SJCRH30 (cell line): ENCODE results near the gene LY6G6F. TPM values are rescaled to one million over a fixed set of nuclear protein-coding genes. Genes with fewer than 3 reads are reported as not detected.

Experiments used
- DNase-seq, 2 experiments: peaks; one replicate each; pipeline ENCODE4 v3.0.0-alpha.2; 2015 to 2020
- H3K27ac ChIP-seq: fragments of 250-450 bp; sonication (Bioruptor Pico); 2 replicates; pipeline ENCODE4 v1.5.1; 2020; ENCODE audit warnings: mild to moderate bottlenecking, moderate library complexity
- H3K27me3 ChIP-seq: fragments of 250-450 bp; sonication (Bioruptor Pico); 2 replicates; pipeline ENCODE4 v1.5.1; 2020; ENCODE audit warnings: mild to moderate bottlenecking, moderate library complexity
- H3K36me3 ChIP-seq: fragments of 250-450 bp; sonication (Bioruptor Pico); 2 replicates; pipeline ENCODE4 v1.5.1; 2020; ENCODE audit warnings: mild to moderate bottlenecking, moderate library complexity
- H3K4me1 ChIP-seq: fragments of 250-450 bp; sonication (Bioruptor Pico); 2 replicates; pipeline ENCODE4 v1.5.1; 2020; ENCODE audit warnings: mild to moderate bottlenecking, moderate library complexity
- H3K4me3 ChIP-seq: fragments of 250-450 bp; sonication (Bioruptor Pico); 2 replicates; pipeline ENCODE4 v1.5.1; 2020; ENCODE audit warnings: mild to moderate bottlenecking, moderate library complexity
- H3K9me3 ChIP-seq: fragments of 250-450 bp; sonication (Bioruptor Pico); replicated peaks from 2 replicates; pipeline ENCODE4 v1.5.1; 2020; ENCODE audit warnings: mild to moderate bottlenecking, moderate library complexity
- total RNA-seq: library from RNA; depleted of rRNA; stranded (reverse); fragments of >200 nt; shearing (Covaris generic); gene quantifications from 2 replicates; pipeline ENCODE4 v1.2.3, GENCODE V29; 2014

The LY6G6F gene
- total RNA-seq, 1 experiment from 2014 or later = not detected

DNA sequence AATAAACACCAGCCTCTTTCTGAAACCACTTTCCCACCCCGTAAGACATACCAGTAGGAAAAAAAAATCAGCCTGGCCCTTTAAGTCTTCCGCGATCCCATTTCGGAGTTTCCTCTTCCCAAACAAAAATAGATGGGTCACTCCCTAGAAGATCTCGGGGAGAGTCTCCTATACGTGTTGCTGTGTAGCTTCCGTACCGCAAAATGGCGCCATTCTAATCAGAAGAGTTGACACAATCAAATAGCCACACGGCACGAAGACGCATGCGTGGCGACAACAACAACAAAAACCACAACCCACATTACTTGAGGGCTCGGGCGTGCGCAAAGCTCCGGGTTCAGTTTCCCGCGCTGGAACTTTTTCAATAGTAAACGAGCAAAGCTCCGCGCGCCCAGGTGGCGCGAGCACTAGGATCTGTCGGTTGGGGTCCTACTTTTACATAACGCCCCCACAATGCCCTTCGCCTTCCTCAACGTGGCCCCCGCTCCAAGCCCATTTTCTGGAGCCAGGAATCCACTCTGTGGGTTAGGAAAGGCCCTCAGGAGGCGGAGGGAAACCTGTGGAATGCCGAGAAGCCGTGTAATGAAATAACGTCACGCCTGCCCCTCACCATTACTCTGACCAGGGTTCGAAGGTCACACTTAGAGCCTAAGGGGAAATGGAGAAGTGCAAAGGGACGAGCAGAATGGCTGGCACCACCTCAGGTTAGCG lies 41.7 kb upstream of the LY6G6F start, which contains the start of gene GPANK1:
GPANK1 (minus strand) TSS at position 208 of the 711 bp plus-strand sequence. CDS start 519 bp downstream, outside the sequence.
- peaks cover 38% of the 10 kb centered on the region for H3K36me3 ChIP-seq
- peaks cover 5% of the 10 kb centered on the region for H3K4me1 ChIP-seq
- peak within 1 kb of the TSS; percentile 96 for H3K27ac ChIP-seq
- H3K27me3 ChIP-seq = no peaks in the 10 kb centered on the region
- peak; percentile 87 to 93 for DNase-seq
- no peaks in the 10 kb centered on the region for H3K9me3 ChIP-seq
- H3K4me3 ChIP-seq = peak within 1 kb of the TSS; percentile 86

DNA sequence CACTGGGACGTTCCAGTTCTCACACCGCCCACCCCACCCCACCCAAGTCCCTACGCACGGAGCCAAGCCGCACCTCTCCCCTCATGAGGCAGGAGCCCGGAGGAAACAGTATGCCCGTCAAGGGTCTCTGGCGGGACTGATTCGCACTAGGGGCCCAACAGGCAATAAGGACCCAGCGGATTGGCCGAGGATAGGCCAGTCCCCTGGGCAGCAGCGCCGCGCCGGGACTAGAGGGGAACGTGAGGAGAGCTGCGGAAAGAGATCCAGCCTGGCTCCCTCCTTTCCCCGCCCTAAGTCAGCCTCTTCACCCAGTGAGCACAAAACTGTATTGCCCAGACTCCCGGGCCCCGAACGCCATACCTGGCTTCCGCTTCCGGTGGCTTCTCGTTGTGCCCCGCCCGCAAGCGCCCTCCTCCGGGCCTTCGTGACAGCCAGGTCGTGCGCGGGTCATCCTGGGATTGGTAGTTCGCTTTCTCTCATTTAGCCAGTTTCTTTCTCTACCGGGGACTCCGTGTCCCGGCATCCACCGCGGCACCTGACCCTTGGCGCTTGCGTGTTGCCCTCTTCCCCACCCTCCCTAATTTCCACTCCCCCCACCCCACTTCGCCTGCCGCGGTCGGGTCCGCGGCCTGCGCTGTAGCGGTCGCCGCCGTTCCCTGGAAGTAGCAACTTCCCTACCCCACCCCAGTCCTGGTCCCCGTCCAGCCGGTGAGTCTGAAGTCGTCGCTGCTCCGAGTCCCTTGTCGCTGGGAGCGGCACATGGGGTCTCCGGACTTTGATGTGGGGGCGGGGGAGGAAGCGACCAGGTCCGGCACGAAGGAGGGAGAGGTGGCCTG lies 40.9 kb upstream of the LY6G6F start, which contains the start of gene CSNK2B:
CSNK2B (plus strand) TSS at position 580 of the 836 bp plus-strand sequence. CDS start 752 bp downstream, outside the sequence.
- no peaks in the 10 kb centered on the region for H3K9me3 ChIP-seq
- H3K4me3 ChIP-seq = peak within 1 kb of the TSS; percentile 86
- H3K27me3 ChIP-seq = no peaks in the 10 kb centered on the region
- peak; percentile 97 for DNase-seq
- peaks cover 5% of the 10 kb centered on the region for H3K4me1 ChIP-seq
- peak within 1 kb of the TSS; percentile 96 for H3K27ac ChIP-seq
- peaks cover 43% of the 10 kb centered on the region for H3K36me3 ChIP-seq

DNA sequence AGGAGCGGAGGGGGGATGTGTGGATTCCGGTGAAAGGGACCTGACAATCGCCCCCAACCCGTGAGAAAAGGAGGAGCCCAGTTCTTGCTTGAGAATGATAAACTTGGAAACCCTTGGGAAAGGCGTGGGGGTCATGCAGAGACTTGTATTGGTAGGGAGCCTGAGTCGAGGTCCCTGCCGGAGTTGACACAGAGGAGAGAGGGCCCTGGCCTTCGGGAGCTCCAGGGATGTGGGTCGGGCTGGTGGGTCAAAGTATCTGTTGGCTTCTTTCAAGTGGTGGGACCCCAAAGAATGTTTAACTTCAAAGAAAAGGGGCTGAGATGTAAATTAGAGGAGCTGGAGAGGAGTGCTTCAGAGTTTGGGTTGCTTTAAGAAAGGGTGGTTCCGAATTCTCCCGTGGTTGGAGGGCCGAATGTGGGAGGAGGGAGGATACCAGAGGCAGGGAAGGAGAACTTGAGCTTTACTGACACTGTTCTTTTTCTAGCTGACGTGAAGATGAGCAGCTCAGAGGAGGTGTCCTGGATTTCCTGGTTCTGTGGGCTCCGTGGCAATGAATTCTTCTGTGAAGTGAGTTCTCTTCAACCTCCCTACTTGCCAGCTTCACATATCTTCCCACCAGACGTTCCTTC lies 40.2 kb upstream of the LY6G6F start:
- no peak for DNase-seq
- no peaks in the 10 kb centered on the region for H3K27me3 ChIP-seq
- peaks cover 5% of the 10 kb centered on the region for H3K4me1 ChIP-seq
- peaks cover 48% of the 10 kb centered on the region for H3K36me3 ChIP-seq
- H3K4me3 ChIP-seq = peak overlapping the region; percentile 86
- H3K9me3 ChIP-seq = no peaks in the 10 kb centered on the region
- peak overlapping the region; percentile 96 for H3K27ac ChIP-seq

DNA sequence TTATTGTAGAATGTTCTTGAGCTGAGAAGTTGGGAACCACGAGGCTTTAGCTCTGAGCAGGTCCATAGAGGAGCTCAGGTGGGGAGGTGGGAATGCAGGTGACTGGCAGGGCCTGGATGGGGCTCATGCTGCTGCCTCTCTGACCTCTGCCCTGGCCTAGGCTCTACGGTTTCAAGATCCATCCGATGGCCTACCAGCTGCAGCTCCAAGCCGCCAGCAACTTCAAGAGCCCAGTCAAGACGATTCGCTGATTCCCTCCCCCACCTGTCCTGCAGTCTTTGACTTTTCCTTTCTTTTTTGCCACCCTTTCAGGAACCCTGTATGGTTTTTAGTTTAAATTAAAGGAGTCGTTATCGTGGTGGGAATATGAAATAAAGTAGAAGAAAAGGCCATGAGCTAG lies 37.0 kb upstream of the LY6G6F start, which contains the start of gene LY6G5B:
LY6G5B (plus strand) TSS at position 301 of the 400 bp plus-strand sequence. CDS start 975 bp downstream, outside the sequence.
- Histone ChIP-seq H3K4me1 (no peaks in the 10 kb centered on the region), H3K27ac (no peak within 1 kb of the TSS), H3K4me3 (no peak within 1 kb of the TSS), H3K36me3 (peaks cover 46% of the 10 kb centered on the region), H3K27me3 (no peaks in the 10 kb centered on the region), H3K9me3 (no peaks in the 10 kb centered on the region)
- DNase-seq = no peak

DNA sequence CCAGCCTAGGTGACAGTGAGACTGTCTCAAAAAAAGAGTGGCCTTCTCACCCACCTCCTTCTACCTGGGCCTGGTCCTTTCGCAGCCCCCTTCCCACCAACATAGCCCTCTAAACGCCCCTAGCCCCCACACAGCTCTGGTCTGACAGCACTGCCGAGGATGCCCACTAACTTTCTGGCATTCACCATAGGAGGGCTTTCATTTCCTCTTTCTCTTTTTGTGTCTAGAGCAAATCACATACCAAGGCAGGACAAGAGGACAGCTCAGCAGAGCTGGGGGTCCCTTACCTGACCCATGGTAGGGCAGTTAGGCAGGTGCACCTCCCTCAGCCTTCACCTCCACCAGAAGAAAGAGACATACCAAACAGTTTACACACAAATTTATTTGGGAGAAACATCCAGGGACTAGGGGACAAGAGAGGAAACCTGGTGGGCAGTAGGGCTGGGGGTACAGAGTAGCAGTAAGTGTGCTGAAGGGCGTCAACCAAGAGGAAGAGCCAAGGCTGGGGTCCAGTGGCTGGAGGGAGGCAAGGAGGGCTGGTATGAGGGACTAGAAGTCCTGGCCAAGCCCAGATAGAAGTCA lies 30.3 kb upstream of the LY6G6F start:
- no peak overlapping the region for H3K4me3 ChIP-seq
- H3K4me1 ChIP-seq = no peaks in the 10 kb centered on the region
- no peaks in the 10 kb centered on the region for H3K27me3 ChIP-seq
- no peak overlapping the region for H3K27ac ChIP-seq
- no peaks in the 10 kb centered on the region for H3K9me3 ChIP-seq
- H3K36me3 ChIP-seq = peaks cover 6% of the 10 kb centered on the region; the same call in 1 of the 2 replicates
- no peak for DNase-seq

DNA sequence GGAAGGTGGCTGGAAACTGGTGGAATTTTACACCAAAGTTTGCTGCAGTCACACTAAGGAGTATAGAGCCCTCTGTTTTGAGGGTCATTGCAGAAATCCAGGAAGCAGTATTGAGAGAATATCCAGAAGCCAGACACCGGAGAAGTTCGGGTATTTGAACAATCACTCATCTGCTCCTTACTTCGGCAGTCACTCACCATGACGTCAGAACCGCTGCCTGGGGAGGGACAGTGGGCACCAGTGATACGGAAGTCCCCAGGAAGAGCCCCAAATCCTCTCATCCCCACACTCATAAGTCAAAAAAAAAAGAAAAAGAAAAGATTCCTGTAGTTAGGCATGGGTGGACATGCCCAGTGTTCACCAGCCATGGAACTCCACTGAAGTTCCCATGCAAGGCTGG lies 29.8 kb upstream of the LY6G6F start:
- peaks cover 5% of the 10 kb centered on the region; the same call in 1 of the 2 replicates for H3K36me3 ChIP-seq
- no peak overlapping the region for H3K4me3 ChIP-seq
- no peak overlapping the region for H3K27ac ChIP-seq

DNA sequence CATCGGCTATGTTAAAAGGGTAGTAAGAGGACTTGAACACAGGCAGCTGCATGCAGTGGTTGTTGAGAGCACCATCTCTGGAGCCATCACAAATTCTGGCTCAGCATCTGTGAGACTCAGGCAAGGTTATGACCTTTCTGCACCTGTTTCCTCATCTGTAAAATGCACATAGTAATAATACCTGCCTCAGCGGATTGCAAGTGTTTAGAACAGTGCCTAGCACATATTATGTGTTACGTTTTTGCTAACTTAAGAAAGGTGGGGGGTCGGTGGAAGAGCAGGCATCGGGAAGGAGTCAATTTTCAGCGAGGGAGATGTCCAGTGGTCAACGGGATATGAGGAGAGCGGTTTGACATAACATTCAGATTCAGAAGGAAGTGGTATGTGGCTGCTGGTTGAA lies 28.7 kb upstream of the LY6G6F start:
- no peak overlapping the region for H3K27ac ChIP-seq
- DNase-seq = no peak
- H3K9me3 ChIP-seq = no peaks in the 10 kb centered on the region

More for the DNA sequence above, 29.8 kb upstream of the LY6G6F start:
- no peaks in the 10 kb centered on the region for H3K4me1 ChIP-seq
- no peak for DNase-seq
- H3K9me3 ChIP-seq = no peaks in the 10 kb centered on the region
- H3K27me3 ChIP-seq = no peaks in the 10 kb centered on the region

DNA sequence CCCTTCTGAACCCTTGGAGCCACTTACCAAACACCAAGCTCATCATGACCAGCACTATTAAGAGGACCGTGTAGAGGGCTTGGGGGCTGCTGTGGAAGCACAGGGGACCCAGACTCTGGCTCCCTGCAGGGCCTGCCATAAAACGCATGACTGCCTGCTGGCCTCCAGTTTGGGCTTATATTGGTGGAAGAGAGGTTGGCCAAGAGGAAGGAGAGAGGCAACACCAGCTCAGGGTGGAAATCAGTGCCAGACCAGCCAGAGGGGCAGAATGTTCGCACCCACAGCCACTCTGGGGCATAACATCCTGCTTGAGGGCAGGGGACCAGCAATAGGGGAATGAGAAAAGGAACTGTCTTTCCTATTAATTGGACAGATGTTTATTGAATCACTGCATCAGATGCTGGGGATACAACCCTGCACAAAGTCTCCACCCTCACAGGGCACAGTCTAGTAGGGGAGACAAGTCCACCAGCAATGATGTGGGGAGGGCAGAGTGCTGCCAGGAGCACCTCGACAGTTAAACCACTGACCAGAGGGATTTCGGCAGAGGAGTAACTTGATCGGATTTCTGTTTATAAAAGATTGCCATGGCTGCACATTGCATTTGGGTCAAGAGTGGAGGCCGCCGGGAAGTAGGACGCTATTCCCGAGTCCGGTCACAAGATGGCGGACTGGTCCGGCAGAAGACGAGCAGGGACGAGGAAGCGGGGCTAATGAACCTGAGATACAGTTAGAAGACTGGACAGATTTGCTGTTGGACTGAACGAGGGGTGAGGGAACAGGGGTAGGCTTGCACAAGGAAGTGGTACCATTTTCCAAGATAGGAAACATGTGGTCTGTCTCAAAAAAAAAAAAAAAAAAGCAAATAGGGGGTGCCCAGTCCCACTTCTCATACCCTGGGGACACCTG lies 26.2 kb upstream of the LY6G6F start, which contains the start of gene LY6G5C:
LY6G5C (minus strand) TSS at position 842 of the 909 bp plus-strand sequence; CDS start at position 148, 694 bp downstream.
- no peak within 1 kb of the TSS for H3K27ac ChIP-seq
- no peak within 1 kb of the TSS for H3K4me3 ChIP-seq
- H3K9me3 ChIP-seq = no peaks in the 10 kb centered on the region
- H3K27me3 ChIP-seq = no peaks in the 10 kb centered on the region
- DNase-seq = peak; percentile 78 to 83
- H3K4me1 ChIP-seq = peaks cover 8% of the 10 kb centered on the region; the same call in 1 of the 2 replicates
- no peaks in the 10 kb centered on the region for H3K36me3 ChIP-seq

More for the DNA sequence above, 28.7 kb upstream of the LY6G6F start:
- no peaks in the 10 kb centered on the region for H3K4me1 ChIP-seq
- H3K27me3 ChIP-seq = no peaks in the 10 kb centered on the region
- H3K4me3 ChIP-seq = no peak overlapping the region
- H3K36me3 ChIP-seq = no peaks in the 10 kb centered on the region; the same call in 1 of the 2 replicates

DNA sequence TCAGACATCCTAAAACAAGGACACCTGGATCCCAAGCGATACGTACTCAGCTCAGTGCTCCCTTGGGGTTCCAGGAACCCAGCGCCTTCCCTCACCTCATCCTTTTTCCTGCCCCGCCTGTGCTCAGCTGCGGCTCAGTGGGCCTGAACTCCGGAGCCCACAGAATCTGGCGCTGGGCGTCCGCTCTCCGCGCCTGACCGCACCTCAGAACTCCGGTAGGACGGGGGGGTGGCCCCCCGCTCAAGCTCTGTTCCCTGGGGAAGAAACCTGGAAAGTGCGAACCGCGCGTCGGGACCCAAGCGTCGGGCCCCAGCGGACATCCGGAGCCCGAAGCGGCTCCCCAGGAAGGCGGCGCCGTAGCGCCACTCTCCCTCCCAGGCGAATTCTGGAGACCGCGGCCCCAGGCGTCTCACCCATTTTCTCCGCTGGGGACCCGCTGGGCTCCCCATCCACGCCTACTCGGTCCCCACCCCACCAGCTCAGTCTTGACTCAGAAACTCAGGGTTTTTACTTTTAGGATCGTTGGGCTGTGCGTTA lies 25.5 kb upstream of the LY6G6F start:
- H3K36me3 ChIP-seq = no peaks in the 10 kb centered on the region
- H3K4me1 ChIP-seq = peaks cover 8% of the 10 kb centered on the region; the same call in 1 of the 2 replicates
- no peak overlapping the region for H3K27ac ChIP-seq
- DNase-seq = no peak
- H3K4me3 ChIP-seq = no peak overlapping the region
- H3K9me3 ChIP-seq = no peaks in the 10 kb centered on the region
- no peaks in the 10 kb centered on the region for H3K27me3 ChIP-seq

DNA sequence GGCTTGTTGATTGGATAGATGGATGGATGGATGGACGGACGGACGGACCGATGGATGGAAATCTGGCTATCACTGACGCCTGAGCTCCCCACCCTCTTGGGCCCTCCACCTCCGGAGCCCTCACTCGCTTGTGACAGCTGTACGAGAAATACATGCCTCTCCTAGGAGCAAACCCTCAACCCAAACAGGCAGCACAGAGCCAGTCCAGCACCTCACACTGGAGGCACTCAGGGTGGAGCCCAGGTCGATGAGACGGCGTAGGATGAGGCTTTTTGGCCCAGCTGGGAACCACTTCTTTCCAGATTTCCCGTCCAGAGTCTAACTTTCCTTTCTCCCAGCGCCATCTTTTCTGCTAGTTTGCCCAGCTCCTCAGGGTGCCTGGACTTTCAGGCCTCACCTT lies 23.1 kb upstream of the LY6G6F start:
- no peak overlapping the region for H3K27ac ChIP-seq
- H3K27me3 ChIP-seq = no peaks in the 10 kb centered on the region
- H3K4me1 ChIP-seq = peaks cover 17% of the 10 kb centered on the region
- DNase-seq = no peak
- no peaks in the 10 kb centered on the region for H3K9me3 ChIP-seq
- H3K36me3 ChIP-seq = peaks cover 5% of the 10 kb centered on the region; the same call in 1 of the 2 replicates
- no peak overlapping the region for H3K4me3 ChIP-seq

DNA sequence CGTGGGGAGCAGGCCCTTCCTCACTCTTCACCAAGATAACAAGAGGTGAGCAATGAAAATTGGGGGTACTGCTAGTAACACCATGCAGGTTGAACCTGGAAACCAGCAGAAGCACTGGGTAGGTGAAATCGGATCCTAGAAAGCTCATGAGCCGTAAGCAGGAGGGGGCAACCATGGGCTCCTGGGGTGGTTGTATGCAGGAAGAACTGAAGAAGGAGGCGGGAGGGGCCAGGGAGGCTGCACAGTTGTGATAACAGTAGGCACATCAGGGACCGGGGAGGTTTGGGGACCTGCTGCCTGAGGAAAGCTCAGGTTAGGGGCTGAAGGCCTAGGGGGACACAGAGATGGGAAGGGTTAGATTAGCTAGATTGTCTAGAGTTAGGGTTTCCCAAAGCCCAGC lies 20.2 kb upstream of the LY6G6F start:
- Histone ChIP-seq H3K36me3 (peaks cover 5% of the 10 kb centered on the region), H3K27me3 (no peaks in the 10 kb centered on the region), H3K4me1 (peaks cover 17% of the 10 kb centered on the region), H3K4me3 (no peak overlapping the region), H3K27ac (no peak overlapping the region), H3K9me3 (no peaks in the 10 kb centered on the region)
- DNase-seq = no peak

DNA sequence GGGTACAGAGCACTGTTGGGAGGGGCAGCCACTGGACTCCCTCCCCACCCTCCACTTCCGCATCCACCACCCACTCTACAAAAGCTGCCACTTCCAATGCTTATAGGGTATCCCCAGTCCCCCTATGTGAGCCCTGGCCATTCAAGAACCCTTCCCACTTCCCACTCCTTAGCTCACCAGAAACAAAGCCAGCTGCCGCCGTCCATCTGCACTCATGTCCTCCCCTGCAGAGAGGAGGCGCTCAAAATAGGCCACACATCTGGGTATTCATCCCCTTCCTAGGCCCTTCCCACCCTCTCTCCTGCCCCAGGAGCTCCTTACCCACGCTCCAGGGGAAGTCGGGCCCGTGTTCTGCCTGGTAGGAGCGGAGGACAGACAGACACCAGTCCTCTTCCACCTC lies 19.3 kb upstream of the LY6G6F start:
- peak; percentile 84 to 87 for DNase-seq
- Histone ChIP-seq H3K27me3 (no peaks in the 10 kb centered on the region), H3K36me3 (peaks cover 6% of the 10 kb centered on the region)

More for the DNA sequence above, 19.3 kb upstream of the LY6G6F start:
- peaks cover 17% of the 10 kb centered on the region for H3K4me1 ChIP-seq
- H3K4me3 ChIP-seq = no peak overlapping the region
- no peaks in the 10 kb centered on the region for H3K9me3 ChIP-seq
- H3K27ac ChIP-seq = peak overlapping the region; percentile 39
